HG03565 (cell line): ENCODE data around the gene C1QTNF1.
"Not testable (repeated sequence)": the region's sequence is repeated elsewhere in the genome, so short reads cannot be mapped to it uniquely, and the experiment has no call there.

ENCODE experiments used
- ATAC-seq: cut with Tn5 transposase; IDR thresholded peaks from one replicate; pipeline ENCODE4 v1.9.1; 2021; ENCODE audit warnings: mild to moderate bottlenecking, moderate library complexity; ENCODE audit not compliant: unreplicated experiment

The C1QTNF1 gene

GRCh38 chr17:79005063-79005861, 18.7 kb upstream of the C1QTNF1 start:
- ATAC-seq, result no peak

GRCh38 chr17:79006046-79006445, 17.9 kb upstream of the C1QTNF1 start:
- ATAC-seq, result no peak

- no peak for ATAC-seq
These were observed 17.0 kb upstream of the C1QTNF1 start for GRCh38 chr17:79006794-79007503.

- ATAC-seq, result no peak
These were observed 16.2 kb upstream of the C1QTNF1 start for GRCh38 chr17:79007504-79008381.

- ATAC-seq, result no peak
These were observed 15.1 kb upstream of the C1QTNF1 start for GRCh38 chr17:79008666-79009387.

- peak; percentile 74 for ATAC-seq
These were observed 14.3 kb upstream of the C1QTNF1 start, which contains the start of gene CANT1 for GRCh38 chr17:79009397-79010303. Gene CANT1 (minus strand): TSS chr17:79009764. CDS start chr17:78997622, 12,142 bp downstream.

GRCh38 chr17:79010304-79010646, 13.7 kb upstream of the C1QTNF1 start:
- ATAC-seq, result no peak

- ATAC-seq, result no peak
These were observed 12.4 kb upstream of the C1QTNF1 start for GRCh38 chr17:79011451-79012147.

- ATAC-seq, result no peak
These were observed 11.3 kb upstream of the C1QTNF1 start for GRCh38 chr17:79012563-79013134.

- ATAC-seq, result no peak
These were observed 9.7 kb upstream of the C1QTNF1 start for GRCh38 chr17:79014158-79014758.

GRCh38 chr17:79017546-79018369, 6.2 kb upstream of the C1QTNF1 start:
- ATAC-seq, result no peak

- no peak for ATAC-seq
These were observed 5.6 kb upstream of the C1QTNF1 start for GRCh38 chr17:79018370-79018695.

GRCh38 chr17:79019261-79019631, 4.7 kb upstream of the C1QTNF1 start:
- ATAC-seq, result no peak

- ATAC-seq, result no peak
These were observed 4.1 kb upstream of the C1QTNF1 start for GRCh38 chr17:79019632-79020584.

GRCh38 chr17:79020631-79021301, 3.2 kb upstream of the C1QTNF1 start:
- ATAC-seq, result no peak

GRCh38 chr17:79021929-79022328, 2.0 kb upstream of the C1QTNF1 start:
- ATAC-seq, result not testable (repeated sequence)
